KOPT-K1 (cell line): ENCODE measurements around the gene FLAD1.
"Not testable (repeated sequence)": the region's sequence is repeated elsewhere in the genome, so short reads cannot be mapped to it uniquely, and the experiment has no call there.

ENCODE experiments used
- H3K27ac ChIP-seq: fragments of 200-600 bp; sonication (generic); 2 replicates; pipeline ENCODE4 v1.5.1; 2016; ENCODE audit warnings: antibody characterized with exemption, mild to moderate bottlenecking, low read depth, low read length; ENCODE audit not compliant: poor library complexity, severe bottlenecking
- H3K36me3 ChIP-seq: fragments of 200-600 bp; sonication (generic); 2 replicates; pipeline ENCODE4 v1.5.1; 2017; ENCODE audit warnings: antibody characterized with exemption, mild to moderate bottlenecking, low read length, moderate library complexity; ENCODE audit not compliant: insufficient read depth
- H3K9me3 ChIP-seq: fragments of 200-600 bp; sonication (generic); 2 replicates; pipeline ENCODE4 v1.5.1; 2017; ENCODE audit warnings: antibody characterized with exemption, low read length, mild to moderate bottlenecking; ENCODE audit not compliant: insufficient read depth, poor library complexity, severe bottlenecking

Gene FLAD1

GRCh38 chr1:154988058-154988954, 5.2 kb downstream of the FLAD1 start:
- Histone ChIP-seq H3K9me3 (no peaks in the 10 kb centered on the region), H3K27ac (no peak overlapping the region), H3K36me3 (peaks cover 48% of the 10 kb centered on the region)

DNA sequence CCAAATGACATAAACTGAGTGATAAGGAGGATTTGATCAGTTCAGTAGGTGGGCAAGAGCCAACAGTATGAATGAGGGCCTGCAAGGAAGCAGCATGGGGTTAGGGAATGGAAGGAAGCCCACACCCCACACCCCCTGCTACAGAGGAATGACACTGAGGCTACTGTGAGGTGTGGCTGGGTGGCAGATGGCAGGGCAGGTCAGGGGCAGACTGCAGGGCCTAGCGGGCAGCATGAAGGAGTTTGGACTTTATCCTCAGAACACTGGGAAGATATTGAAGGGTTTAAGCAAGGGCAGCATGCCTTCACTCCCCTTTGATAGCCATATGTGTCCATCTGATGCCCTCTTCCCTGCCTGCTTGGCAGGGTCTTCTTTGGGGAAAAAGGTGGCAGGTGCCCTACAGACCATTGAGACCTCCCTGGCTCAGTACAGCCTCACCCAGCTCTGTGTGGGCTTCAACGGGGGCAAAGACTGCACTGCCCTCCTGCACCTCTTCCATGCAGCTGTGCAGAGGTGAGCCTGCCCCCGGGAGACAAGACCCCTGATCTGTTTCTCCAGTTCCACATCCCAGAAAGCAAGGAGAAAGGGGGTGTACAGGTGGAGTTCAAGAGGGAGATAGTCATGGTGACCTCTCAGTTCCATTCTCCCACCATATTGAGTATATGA, 6.2 kb downstream of the FLAD1 start:
- H3K9me3 ChIP-seq: no peaks in the 10 kb centered on the region
- H3K36me3 ChIP-seq: peaks cover 48% of the 10 kb centered on the region
- H3K27ac ChIP-seq: no peak overlapping the region

DNA sequence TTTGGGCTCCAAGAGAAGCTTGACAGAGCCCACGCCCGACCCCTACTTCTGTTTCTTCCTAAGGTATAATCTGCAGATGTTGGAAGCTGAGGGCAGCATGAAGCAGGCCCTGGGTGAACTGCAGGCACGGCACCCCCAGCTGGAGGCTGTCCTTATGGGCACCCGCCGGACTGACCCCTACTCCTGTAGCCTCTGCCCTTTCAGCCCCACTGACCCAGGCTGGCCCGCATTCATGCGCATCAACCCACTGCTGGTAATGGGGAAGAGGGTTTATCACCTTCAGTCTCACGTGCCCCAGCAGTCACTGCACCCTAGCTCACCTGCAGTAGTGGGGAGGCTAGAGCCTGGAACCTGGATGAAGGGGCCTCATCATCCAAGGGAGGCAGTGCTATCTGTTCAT, 7.1 kb downstream of the FLAD1 start:
- Histone ChIP-seq H3K27ac (no peak overlapping the region), H3K36me3 (peaks cover 48% of the 10 kb centered on the region), H3K9me3 (no peaks in the 10 kb centered on the region)

GRCh38 chr1:154992721-154993571, 9.8 kb downstream of the FLAD1 start:
- Histone ChIP-seq H3K27ac (no peak overlapping the region), H3K36me3 (peaks cover 32% of the 10 kb centered on the region), H3K9me3 (no peaks in the 10 kb centered on the region)

GRCh38 chr1:154993572-154994268, 10.6 kb downstream of the FLAD1 start, which contains the start of gene LENEP:
Gene LENEP, plus strand, starts transcription at chr1:154993586. Its CDS starts 22 bp downstream, at chr1:154993608.
- H3K36me3 ChIP-seq: peaks cover 24% of the 10 kb centered on the region
- no peak within 1 kb of the TSS for H3K27ac ChIP-seq
- no peaks in the 10 kb centered on the region for H3K9me3 ChIP-seq

DNA sequence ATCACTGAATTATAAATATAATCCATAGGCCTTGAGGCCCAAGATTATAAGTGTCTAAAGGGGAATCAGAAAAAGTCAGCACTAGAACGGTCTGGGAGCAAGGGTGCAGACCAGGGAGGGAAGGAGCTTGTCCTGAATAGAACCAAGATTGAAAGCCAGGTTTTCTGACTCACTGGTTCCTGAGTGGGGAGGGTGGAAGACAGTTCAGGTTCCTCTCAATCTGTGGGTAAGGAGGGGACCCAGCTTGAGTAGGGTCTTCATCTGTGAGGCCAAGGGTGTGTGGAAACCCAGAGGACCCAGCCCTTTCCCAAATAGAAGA, 11.1 kb downstream of the FLAD1 start:
- Histone ChIP-seq H3K9me3 (no peaks in the 10 kb centered on the region), H3K27ac (no peak overlapping the region), H3K36me3 (peaks cover 19% of the 10 kb centered on the region)

DNA sequence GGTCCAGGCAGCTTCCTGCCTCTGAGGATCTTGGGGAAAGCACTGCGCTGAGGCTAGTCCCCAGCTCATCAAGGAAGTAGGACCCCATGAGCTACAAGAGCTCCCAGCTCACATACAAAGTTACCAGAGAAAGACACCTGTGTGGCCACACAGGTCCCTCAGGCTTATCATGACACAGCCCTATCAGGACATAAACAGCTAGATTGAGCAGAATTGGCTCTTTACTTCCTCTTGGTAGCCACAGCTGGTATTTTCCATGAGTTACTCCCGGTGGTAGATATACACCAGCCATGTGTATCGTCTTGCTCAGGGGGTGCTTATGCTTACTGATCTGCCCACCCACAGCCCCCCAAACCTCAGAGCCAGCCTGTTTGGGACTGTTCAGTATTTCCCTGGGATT, 11.4 kb downstream of the FLAD1 start:
- no peak overlapping the region for H3K27ac ChIP-seq

DNA sequence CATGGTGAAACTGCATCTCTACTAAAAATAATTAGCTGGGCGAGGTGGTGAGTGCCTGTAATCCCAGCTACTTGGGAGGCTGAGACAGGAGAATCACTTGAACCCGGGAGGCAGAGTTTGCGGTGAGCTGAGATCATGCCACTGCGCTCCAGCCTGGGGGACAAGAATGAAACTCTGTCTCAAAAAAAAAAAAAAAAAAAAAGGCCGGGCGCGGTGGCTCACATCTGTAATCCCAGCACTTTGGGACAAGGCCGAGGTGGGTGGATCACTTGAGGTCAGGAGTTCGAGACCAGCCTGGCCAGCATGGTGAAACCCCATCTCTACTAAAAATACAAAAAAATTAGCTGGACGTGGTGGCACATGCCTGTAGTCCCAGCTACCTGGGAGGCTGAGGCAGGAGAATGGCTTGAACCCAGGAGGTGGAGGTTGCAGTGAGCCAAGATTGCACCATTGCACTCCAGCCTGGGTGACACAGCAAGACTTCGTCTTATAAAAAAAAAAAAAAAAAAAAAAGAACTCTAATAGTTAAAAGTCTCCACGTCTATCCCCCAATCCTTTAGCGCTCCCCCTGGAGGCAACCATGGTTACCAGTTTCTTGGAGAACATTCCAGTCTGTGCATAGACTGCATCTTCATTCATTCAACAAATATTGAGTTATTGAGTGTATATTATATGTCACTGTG, 12.3 kb downstream of the FLAD1 start:
- not testable (repeated sequence) for H3K36me3 ChIP-seq, H3K27ac ChIP-seq, H3K9me3 ChIP-seq

More for the DNA sequence above, 11.4 kb downstream of the FLAD1 start:
- H3K9me3 ChIP-seq: no peaks in the 10 kb centered on the region
- H3K36me3 ChIP-seq: peaks cover 15% of the 10 kb centered on the region

- Histone ChIP-seq H3K36me3 (no peaks in the 10 kb centered on the region), H3K27ac (no peak overlapping the region), H3K9me3 (no peaks in the 10 kb centered on the region)
Measured at GRCh38 chr1:154996966-154997701, 14.0 kb downstream of the FLAD1 start.

DNA sequence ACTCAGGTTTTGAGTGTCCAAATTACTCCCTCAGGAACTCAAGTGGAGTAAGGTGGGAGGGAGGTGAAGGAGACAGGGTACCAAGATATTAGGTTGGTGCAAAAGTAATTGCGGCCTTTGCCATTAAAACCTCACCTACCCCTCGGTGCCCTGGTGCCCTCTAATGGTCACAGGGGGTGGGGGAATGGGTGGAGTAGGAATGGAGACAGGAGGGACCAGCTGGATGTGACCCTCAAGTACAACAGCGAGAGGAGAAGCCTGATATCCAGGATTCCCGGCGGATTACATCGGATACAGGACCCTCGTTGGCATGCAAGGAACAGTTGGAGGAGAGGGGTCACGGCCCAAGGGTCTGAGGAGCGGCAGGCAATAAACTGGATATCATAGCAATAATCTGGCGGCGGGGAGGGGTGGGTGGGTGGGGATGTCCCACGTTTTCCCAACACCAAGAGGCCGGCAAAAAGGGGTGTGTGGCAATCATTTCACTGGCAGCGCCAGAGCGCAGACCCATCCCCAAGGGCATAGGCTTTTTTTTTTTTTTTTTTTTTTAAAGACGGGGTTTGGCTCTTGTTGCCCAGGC, 15.1 kb downstream of the FLAD1 start:
- no peaks in the 10 kb centered on the region for H3K36me3 ChIP-seq
- H3K9me3 ChIP-seq: no peaks in the 10 kb centered on the region
- no peak overlapping the region for H3K27ac ChIP-seq

GRCh38 chr1:154998818-154999570, 15.8 kb downstream of the FLAD1 start:
- Histone ChIP-seq H3K9me3 (no peaks in the 10 kb centered on the region), H3K27ac (no peak overlapping the region), H3K36me3 (no peaks in the 10 kb centered on the region)

- H3K9me3 ChIP-seq: no peaks in the 10 kb centered on the region
- no peak overlapping the region for H3K27ac ChIP-seq
Measured at GRCh38 chr1:154999571-155000410, 16.6 kb downstream of the FLAD1 start.

More at GRCh38 chr1:154999571-155000410, 16.6 kb downstream of the FLAD1 start:
- no peaks in the 10 kb centered on the region for H3K36me3 ChIP-seq
